GM12878 (cell line): ENCODE measurements around the gene RPUSD1.

Experiments used
- EP300 ChIP-seq, 2 experiments: fragments of 150-350 bp in 1 of 2; IDR thresholded peaks; 2 replicates each; pipeline ENCODE4 v1.6.1; 2011 to 2012; ENCODE audit warnings: low read depth in 2 of 2, low read length in 2 of 2, borderline replicate concordance in 1 of 2, improper control_type of control experiment in 1 of 2, inconsistent platforms in 1 of 2; ENCODE audit not compliant: control insufficient read depth in 1 of 2
- MYC ChIP-seq: IDR thresholded peaks from 2 replicates; pipeline ENCODE4 v1.6.1; 2011; ENCODE audit warnings: mild to moderate bottlenecking, low read length, moderate library complexity, inconsistent platforms; ENCODE audit not compliant: insufficient read depth, insufficient replicate concordance, insufficient read length, severe bottlenecking
- NRF1 ChIP-seq: conservative IDR thresholded peaks from 2 replicates; pipeline ENCODE4 v1.6.1; 2011; ENCODE audit warnings: mild to moderate bottlenecking, low read depth, low read length, improper control_type of control experiment
- POLR2A ChIP-seq: IDR thresholded peaks from 2 replicates; pipeline ENCODE4 v1.6.1; 2011; ENCODE audit warnings: low read depth, mild to moderate bottlenecking, low read length

DNA sequence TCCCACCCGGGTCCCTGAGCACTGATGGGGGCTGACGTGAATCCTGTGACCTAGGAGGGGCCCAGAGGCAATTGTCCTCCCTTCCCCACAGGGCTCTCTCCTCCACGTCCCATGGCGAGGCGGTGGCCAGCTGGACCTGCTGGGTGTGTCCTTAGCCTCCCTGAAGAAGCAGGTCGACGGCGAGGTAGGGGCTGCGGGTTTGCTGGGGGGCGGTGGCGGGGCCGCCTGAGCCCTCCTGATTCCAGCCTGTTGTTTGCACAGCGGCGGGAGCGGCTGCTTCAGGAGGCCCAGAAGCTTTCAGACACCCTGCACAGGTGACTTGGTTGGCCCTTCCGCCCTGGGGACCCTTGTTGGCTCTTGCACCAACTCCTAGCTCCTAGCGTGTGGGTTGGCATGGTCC is 1.9 kb upstream of the RPUSD1 start:
- TF ChIP-seq POLR2A (no peak), MYC (no peak), EP300 (IDR thresholded peaks at IDR 0.05; ENCODE audit: borderline replicate concordance in 1 of 2, control insufficient read depth in 1 of 2, low read depth in 2 of 2, low read length in 2 of 2) (no peak), NRF1 (no peak)
